NT2/D1 (cell line): ENCODE data around the gene PRPH2.

Source experiments
- SUZ12 ChIP-seq: IDR thresholded peaks from 2 replicates; pipeline ENCODE4 v1.6.1; 2011; ENCODE audit not compliant: insufficient read length, insufficient read depth; ENCODE audit errors: extremely low read depth
- YY1 ChIP-seq: IDR thresholded peaks from 2 replicates; pipeline ENCODE4 v1.6.1; 2011; ENCODE audit not compliant: insufficient read length, insufficient read depth
- ZNF274 ChIP-seq: IDR thresholded peaks from 2 replicates; pipeline ENCODE4 v1.6.1; 2011; ENCODE audit warnings: mild to moderate bottlenecking, low read depth, low read length

DNA sequence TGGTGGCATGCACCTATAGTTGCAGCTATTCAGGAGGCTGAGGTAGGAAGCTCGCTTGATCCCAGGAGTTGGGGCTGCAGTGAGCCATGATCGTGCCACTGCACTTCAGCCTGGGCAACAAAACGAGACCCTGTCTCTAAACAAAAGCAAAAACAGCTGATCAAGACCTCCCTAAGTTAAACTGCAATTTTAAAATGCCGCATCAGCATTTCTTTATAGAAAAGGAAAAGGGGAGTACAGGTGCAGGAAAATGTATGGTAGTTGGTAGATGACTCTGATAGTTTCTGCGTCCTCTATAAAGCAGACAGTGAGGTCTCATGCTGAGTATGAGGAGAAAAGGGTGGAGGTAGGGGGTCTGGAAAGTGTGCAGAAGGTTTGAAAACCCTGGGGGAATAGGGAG lies 32.4 kb upstream of the PRPH2 start:
- TF ChIP-seq SUZ12: no peak
- TF ChIP-seq YY1: no peak
- no peak for TF ChIP-seq ZNF274
